ENCODE data around the gene KDM3B.
"Not testable (repeated sequence)": the region's sequence is repeated elsewhere in the genome, so short reads cannot be mapped to it uniquely, and the experiment has no call there.

The KDM3B gene, protein sequence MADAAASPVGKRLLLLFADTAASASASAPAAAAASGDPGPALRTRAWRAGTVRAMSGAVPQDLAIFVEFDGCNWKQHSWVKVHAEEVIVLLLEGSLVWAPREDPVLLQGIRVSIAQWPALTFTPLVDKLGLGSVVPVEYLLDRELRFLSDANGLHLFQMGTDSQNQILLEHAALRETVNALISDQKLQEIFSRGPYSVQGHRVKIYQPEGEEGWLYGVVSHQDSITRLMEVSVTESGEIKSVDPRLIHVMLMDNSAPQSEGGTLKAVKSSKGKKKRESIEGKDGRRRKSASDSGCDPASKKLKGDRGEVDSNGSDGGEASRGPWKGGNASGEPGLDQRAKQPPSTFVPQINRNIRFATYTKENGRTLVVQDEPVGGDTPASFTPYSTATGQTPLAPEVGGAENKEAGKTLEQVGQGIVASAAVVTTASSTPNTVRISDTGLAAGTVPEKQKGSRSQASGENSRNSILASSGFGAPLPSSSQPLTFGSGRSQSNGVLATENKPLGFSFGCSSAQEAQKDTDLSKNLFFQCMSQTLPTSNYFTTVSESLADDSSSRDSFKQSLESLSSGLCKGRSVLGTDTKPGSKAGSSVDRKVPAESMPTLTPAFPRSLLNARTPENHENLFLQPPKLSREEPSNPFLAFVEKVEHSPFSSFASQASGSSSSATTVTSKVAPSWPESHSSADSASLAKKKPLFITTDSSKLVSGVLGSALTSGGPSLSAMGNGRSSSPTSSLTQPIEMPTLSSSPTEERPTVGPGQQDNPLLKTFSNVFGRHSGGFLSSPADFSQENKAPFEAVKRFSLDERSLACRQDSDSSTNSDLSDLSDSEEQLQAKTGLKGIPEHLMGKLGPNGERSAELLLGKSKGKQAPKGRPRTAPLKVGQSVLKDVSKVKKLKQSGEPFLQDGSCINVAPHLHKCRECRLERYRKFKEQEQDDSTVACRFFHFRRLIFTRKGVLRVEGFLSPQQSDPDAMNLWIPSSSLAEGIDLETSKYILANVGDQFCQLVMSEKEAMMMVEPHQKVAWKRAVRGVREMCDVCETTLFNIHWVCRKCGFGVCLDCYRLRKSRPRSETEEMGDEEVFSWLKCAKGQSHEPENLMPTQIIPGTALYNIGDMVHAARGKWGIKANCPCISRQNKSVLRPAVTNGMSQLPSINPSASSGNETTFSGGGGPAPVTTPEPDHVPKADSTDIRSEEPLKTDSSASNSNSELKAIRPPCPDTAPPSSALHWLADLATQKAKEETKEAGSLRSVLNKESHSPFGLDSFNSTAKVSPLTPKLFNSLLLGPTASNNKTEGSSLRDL (N-terminal part only)

DNA sequence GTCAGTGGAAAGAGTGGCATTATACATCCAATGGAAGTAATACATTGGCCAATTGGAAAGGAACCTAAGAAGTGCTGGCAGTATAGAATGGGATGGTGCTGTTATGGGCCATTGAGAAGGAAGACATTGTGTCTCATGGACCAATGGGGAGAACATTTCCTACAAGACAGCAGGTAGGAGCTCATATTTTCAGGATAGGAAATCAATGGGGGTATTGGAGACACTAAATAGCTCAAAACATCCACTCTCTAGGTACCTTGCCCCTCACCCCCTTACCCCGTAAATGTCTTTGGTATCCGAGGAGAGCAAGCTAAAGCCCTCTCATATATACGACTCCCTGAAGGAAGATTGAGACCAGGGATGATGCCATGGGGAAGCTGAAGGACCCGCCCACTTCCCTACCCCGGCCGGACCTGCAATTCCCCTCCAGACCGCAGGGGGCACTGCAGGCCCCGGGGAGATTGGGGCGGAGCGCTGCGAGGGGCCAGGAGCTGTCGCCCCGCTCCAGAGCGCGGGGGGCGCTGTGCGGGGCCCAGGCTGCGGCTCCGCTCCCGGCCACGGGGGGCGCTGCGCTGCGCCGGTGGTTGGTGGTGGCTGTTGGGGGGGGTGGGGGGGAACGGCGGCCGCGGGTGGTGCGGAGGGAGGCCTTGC, at the start of gene KDM3B:
KDM3B (plus strand) TSS at position 615 of the 651 bp plus-strand sequence. CDS start 111 bp downstream, outside the sequence.
- H3K4me3 ChIP-seq (ENCODE audit: low read depth, low read length), result peak within 1 kb of the TSS; percentile 86
- DNase-seq (ENCODE audit: low read depth), result peak; percentile 50

DNA sequence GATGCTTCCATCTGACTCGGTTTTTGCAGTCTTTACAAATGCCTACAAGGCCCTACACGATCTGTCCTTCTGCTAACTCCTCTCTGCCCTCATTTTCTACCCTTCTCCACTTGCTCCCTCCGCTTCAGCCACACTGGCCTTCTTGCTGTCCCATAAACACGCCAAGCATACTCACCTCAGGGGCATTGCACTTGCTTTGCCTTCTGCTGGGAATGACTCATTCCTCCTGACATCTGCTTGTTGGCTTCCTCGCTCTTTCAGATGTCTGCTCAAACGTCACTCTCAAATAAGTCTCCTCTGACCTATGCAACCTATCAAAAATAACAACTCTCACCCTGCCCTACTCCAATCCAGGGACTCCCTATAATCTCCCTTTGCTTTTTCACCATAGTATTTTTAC, 49.1 kb upstream of the KDM3B start:
- no peak for DNase-seq (ENCODE audit: low read depth)

DNA sequence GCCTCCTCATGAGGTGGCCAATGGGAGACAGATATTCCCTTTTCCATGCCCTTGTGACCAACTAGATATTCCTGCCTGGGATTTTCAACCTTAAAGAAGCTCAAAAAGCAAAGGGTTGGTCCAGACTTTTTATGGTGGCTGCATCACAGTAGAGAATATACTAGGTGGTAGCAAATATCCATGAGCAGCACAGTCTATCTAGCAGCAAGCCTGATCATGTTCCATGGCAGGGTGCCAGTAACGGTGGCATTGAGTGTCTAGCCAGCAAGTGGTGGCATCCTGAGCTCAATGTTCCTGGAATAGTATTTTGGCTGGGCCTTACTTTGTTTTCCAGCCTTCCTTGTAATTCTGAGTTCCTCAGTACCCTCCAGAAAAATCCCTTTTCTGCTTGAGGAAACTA, 46.7 kb upstream of the KDM3B start:
- DNase-seq (ENCODE audit: low read depth), result no peak
- H3K4me3 ChIP-seq (ENCODE audit: low read depth, low read length), result no peak overlapping the region

More for the DNA sequence above, 49.1 kb upstream of the KDM3B start:
- H3K4me3 ChIP-seq (ENCODE audit: low read depth, low read length), result no peak overlapping the region

DNA sequence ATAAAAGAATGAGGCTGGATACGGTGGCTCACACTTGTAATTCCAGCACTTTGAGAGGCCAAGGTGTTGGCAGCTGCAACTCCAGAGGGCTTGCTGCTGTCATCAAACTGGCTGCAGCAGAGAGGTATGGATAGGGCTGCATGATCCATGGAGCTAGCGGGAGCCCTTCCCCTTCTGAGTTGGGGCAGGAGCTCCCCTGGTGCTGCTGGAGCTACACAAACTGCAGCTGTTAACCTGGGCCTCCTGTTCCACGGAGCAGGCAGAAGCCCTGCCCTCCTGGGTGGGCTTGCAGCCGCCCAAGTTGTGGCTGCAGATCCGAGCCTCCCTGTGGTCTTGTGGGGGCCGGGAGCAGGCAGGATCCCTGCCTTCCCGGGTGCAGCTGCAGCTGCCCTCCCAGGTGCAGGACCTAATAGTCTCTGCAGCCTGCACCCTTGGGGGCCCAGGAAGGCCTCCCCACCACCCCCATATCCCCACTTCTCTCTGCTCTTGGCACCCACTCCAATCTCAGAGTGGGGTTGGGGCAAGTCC, 36.7 kb upstream of the KDM3B start:
- no peak overlapping the region for H3K4me3 ChIP-seq (ENCODE audit: low read depth, low read length)
- DNase-seq (ENCODE audit: low read depth), result no peak

DNA sequence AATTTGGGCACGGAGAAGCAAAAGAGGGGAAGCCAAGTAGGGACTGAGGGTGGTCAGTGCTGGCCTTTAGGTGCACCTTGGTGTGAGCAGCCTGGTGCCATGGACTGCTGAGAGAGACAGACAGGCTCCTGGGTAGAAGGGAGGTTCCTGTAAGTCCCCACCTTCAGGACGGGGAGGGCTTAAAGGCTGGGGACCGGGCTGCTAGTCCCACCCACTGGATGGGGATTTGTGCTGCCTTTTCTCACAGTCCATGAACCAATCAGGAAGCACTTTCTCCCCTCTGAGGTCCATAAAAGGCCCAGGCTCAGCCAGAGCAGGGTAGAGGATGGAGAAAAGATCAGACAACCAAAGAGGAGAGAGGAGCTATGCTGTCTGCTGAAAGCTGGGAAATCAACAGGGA, 36.1 kb upstream of the KDM3B start:
- no peak overlapping the region for H3K4me3 ChIP-seq (ENCODE audit: low read depth, low read length)
- DNase-seq (ENCODE audit: low read depth), result no peak

DNA sequence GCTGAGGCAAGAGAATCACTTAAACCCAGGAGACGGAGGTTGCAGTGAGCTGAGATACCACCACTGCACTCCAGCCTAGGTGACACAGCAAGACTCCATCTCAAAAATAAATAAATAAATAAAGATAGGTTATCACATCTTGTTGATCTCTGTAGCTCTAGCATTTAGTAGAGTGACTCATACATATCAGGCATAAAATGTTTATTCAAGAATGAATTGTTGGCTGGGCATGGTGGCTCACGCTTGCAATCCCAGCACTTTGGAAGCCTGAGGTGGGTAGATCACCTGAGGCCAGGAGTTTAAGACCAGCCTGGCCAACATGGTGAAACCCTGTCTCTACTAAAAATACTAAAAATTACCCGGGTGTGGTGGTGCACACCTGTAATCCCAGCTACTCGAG, 34.3 kb upstream of the KDM3B start:
- not testable (repeated sequence) for H3K4me3 ChIP-seq (ENCODE audit: low read depth, low read length); DNase-seq (ENCODE audit: low read depth)

DNA sequence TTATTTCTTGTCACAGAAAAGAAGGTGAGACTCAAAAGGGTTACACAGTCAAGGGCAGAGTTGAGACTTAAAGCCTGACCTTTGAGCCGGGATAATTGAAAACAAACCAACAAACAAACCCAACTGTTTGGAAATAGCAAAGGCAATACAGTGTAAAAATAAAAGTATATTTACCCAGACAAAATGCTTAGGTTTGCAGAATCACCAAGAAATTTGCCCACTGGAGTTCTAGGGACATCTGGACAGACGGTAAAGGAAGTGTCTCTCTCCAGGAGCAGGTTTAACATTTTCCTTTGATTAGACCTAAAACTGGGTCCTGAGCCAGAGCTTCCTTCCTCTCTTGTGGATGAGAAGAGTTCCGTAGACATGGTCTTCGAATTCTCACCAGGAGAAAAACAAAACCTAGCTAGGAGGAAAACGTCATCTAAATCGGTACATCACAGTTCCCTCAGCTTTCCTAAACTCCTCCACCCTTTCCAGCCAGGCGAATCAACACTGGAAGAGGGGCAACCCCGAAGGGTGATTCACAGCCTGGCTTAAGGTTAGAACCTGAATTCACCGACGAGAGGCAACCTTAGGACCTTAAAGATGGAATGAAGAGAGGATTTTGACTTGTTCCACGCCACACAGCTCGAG, 21.6 kb upstream of the KDM3B start:
- peak overlapping the region; percentile 77 for H3K4me3 ChIP-seq (ENCODE audit: low read depth, low read length)
- no peak for DNase-seq (ENCODE audit: low read depth)

DNA sequence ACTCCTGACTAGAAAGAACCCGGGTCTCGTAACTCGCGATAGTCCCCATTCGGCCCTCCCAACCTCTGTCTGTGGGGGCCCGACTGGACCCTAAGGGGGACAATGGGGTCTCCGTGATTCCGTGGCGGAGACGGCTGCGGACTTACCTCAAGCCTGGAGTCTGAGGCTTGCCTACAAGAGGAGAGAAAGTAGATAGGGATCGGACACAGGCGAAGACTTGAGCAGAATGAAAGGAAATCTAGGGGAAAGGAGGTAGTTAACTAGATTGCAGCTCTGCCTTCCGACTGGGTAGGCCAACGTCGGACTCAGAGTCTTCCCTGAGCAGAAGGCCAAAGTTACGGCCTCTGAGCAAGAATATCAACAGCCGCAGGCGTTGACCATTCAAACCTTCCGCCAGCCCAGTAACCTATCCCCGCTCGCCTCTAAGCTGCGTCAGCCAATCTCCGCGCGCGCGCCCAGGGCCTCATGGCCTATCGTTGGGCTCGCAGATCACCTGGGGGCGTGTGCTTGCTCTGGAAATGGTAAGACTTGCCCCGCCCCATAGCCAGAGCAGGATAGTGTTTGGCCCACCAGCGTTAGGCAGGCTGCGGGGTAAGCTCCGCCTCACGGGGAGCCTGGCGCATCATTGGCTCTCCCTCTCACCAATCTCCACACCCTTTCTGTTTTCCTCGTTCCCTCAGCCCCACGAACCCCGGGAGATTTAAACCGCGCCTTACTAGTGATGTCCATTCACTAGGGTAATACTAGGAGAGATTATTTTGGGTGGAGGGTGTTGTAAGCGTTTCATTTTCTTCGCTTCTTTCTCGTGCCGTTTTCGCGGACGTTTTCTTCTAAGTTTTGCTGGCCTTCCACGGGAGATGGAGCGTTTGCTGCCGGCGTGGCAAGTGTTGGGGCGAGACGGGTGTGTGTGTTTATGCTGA, 20.8 kb upstream of the KDM3B start, which contains the start of gene CDC25C:
CDC25C (minus strand) TSS at position 356 of the 920 bp plus-strand sequence. CDS start 624 bp downstream, outside the sequence.
- H3K4me3 ChIP-seq (ENCODE audit: low read depth, low read length), result peak within 1 kb of the TSS; percentile 77
- peak; percentile 99 for DNase-seq (ENCODE audit: low read depth)

DNA sequence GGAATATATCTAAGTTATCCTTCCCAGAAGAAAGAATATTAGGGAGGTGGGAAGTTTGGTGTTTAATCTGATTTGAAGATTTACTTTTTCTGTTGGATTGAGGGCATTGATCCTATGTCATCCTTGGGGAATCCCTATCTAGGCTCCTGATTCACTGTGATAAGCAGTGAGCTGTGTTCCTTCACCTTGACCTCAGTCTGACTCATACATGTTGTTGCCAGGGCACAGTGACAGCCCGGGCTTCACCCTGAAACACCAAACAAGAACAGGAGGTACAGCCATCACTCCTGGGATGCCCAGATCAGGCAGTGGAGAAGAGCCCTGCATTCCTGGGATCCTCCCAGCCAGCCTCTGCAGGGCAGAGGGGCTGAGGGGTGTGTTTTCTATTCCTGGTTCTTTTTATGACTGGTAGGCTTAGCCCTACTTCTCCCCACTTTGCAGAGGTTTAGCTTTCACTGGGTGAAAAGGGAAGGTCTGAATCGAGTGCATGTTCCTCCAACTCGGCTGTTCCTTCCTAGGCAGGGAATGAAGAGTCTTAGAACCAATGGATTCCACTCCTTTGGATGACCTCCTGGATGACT, 17.5 kb upstream of the KDM3B start:
- no peak overlapping the region for H3K4me3 ChIP-seq (ENCODE audit: low read depth, low read length)
- no peak for DNase-seq (ENCODE audit: low read depth)

DNA sequence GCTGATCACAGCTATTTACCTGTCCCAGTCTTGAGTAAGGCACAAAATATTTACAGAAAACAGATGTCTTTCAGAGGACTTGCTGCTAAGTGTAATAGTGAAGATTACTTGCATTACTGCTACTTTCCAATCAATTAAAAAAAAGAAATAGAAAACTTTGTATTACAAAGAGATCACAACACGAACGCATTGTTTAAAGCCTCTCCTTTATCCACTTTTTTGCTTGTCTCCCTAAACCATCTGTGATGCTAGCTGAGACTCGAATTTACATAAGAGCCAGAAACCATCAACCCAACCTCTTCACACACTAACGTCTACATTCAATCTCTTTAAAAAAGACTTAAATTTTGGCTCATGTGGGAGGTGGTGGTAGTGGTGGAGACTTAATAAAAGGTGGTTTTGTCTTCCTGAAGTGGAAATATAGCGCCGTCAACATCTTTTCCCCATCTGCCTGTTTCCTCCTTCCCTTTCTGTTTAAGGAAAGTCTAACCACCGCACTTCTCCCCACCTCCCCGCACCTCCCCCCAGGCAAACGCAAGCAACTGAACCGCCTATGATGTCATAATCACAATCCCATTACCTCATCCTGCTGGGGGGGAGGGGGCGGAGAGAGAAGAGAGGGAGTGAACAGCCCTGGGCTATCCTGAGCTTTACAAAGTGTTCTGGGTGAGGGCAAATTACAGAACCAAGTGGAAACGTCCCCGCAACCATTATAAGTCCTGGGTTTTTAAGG, 15.4 kb upstream of the KDM3B start:
- DNase-seq (ENCODE audit: low read depth), result peak; percentile 43
- H3K4me3 ChIP-seq (ENCODE audit: low read depth, low read length), result peak overlapping the region; percentile 65

DNA sequence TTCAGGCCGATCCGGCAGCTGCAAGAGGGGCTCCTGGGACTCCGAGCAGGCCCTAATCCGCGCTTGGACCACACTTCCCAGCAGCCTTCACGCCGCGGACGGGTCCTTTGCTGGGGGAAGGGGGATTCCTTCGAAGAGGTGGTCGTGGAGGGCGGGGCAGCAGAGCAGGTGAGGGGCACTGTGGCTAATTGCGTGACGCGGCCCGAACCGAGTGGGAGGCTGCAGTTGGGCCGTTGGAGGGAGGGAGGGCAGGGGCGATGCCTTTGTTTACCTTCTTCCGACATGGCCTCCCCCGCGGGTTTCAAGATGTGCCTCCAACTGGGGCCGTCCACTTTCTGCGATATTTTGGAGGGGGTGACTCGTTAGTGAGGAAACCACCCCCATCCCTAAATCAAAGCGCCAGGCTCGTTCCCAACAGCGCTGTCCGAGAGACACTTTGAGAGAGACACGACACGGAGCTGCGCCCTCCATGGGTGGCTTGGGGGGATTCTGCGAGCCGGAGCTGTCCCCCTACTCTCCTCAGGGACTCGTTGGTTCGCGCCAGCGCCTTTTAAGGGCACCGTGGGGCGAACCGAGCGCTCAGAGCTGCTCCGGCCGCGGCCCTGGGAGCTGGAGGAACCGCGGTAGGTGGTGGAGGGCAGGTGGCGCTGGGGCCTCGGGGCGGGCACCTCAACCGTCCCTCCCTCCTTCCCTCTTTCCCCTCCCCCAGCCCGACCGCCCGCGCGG, 14.6 kb upstream of the KDM3B start, which contains the start of gene FAM53C:
FAM53C (plus strand) TSS at position 582 of the 726 bp plus-strand sequence. CDS start 3,070 bp downstream, outside the sequence.
- peak; percentile 76 for DNase-seq (ENCODE audit: low read depth)
- H3K4me3 ChIP-seq (ENCODE audit: low read depth, low read length), result peak within 1 kb of the TSS; percentile 65

DNA sequence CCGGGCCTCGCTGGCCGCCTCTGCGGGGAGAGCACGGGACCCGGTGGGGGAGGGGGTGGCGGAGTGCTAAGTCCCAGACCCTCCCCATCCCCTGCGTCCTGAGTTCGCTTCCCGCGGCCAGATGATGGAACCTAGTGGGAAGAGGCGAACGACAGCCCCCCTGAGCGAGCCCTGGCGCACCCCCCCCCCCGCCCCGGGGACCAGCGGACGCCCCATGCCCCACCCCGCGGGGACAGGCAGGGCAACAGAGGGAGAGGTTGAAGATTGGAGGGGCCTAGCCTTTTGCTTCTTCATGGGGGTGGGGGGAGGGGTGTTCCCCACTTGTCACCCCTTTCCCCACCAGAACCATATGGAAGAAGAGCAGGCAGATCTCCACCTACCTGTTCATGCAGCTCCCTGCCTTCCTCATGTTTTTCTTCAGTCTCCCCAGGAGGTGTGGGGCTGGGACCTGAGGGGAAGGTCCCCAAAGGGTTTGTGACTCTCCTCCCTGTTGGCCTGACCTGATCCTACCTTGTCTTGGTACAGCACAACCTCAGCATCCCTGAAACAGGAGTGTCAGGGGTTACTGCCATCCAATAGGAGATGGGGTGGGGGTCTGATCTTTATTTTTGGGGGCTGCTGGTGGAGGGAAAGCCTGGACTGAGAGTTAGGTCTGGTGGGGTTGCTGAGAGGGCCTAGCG, 13.9 kb upstream of the KDM3B start:
- peak overlapping the region; percentile 65 for H3K4me3 ChIP-seq (ENCODE audit: low read depth, low read length)
- DNase-seq (ENCODE audit: low read depth), result no peak

DNA sequence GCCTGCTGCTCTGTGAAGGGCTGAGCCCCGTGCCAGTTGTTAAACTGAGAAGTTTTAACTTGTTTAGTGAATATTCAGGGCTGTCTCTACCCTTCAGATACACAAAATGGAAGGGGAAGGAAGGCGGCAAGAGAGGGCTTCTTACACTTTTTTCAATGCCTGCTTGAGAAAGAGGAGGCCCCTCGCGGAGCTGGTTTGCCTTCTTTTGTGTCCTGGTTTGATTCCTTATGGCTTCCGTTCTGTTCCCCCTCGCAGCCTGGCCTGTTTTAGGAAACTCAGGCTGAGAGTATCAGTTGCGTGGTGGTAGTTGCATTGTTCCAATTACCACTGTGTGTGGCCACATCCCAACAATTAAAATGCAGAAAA, 13.4 kb upstream of the KDM3B start:
- DNase-seq (ENCODE audit: low read depth), result no peak
- H3K4me3 ChIP-seq (ENCODE audit: low read depth, low read length), result peak overlapping the region; percentile 65

DNA sequence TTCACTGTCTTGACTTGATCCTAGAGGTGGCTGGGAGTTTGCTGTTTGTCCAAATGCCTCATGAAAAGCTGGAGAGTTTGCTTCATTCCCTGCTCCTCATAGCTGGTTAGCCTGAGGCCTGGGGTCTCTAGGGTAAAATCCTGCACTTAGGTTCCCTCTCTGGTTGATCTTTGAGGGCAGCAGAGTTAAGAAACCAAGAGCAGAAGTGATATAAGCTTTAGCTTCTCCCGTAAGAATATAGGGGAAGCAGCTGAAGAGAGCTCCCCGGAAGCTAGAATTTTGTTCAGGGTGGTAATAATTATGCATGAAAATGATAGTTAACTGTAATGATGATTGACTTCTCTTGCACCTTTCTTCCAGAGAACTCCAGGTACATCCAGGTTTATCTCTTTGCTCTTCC, 13.0 kb upstream of the KDM3B start:
- no peak for DNase-seq (ENCODE audit: low read depth)
- peak overlapping the region; percentile 65 for H3K4me3 ChIP-seq (ENCODE audit: low read depth, low read length)

DNA sequence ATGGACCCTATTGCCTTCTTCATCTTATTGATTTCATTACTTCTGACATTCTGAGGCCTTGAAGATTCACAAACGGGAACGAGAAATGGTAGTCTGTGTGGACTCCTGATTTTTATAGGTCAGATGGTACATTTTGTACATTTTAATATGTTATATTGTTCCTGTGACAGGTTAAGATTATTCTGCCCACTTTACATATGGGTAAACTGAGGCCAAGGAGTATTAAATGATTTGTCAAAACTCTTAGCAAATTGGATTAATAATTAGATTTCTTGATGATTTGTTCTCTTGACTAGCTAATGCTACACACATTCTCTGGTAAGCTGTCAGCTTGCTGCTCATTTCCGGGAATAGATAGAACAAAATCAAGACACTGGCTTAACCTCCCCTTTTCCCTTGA, 12.5 kb upstream of the KDM3B start:
- H3K4me3 ChIP-seq (ENCODE audit: low read depth, low read length), result peak overlapping the region; percentile 65

More for the DNA sequence above, 12.5 kb upstream of the KDM3B start:
- DNase-seq (ENCODE audit: low read depth), result no peak
